Neural cell (in vitro differentiated cells): ENCODE data around the gene GLRX. TPM values are rescaled to one million over a fixed set of nuclear protein-coding genes. Genes with fewer than 3 reads are reported as not detected.

Experiments used
- H2AFZ ChIP-seq: fragments of 200-600, 300-800 bp; sonication (generic), shearing (Covaris generic); 2 replicates; pipeline ENCODE4 v1.6.0; 2014; ENCODE audit warnings: low read depth, mild to moderate bottlenecking, antibody characterized with exemption, low read length, moderate library complexity
- H3F3A ChIP-seq: fragments of 200-600 bp; shearing (Covaris generic); 2 replicates; pipeline ENCODE4 v1.6.1; 2016; ENCODE audit warnings: mild to moderate bottlenecking, moderate library complexity, mixed read lengths, antibody characterized with exemption, low read length; ENCODE audit not compliant: insufficient read depth, poor library complexity, severe bottlenecking
- H3K27ac ChIP-seq: fragments of 200-600, 300-800 bp; sonication (generic), shearing (Covaris generic); 2 replicates; pipeline ENCODE4 v1.5.1; 2014; ENCODE audit warnings: mild to moderate bottlenecking, low read length, moderate library complexity
- H3K27me3 ChIP-seq: fragments of 300-800, 200-600 bp; sonication (generic), shearing (Covaris generic); 2 replicates; pipeline ENCODE4 v1.6.0; 2014; ENCODE audit warnings: mild to moderate bottlenecking, low read depth, low read length, moderate library complexity; ENCODE audit not compliant: insufficient read depth
- H3K36me3 ChIP-seq: fragments of 300-800, 200-600 bp; sonication (generic), shearing (Covaris generic); 2 replicates; pipeline ENCODE4 v1.5.1; 2014; ENCODE audit warnings: mild to moderate bottlenecking, antibody characterized with exemption, low read length, moderate library complexity; ENCODE audit not compliant: insufficient read depth
- H3K4me2 ChIP-seq: fragments of 300-800, 200-600 bp; sonication (generic), shearing (Covaris generic); 2 replicates; pipeline ENCODE4 v1.6.0; 2014; ENCODE audit warnings: mild to moderate bottlenecking, low read length
- H3K4me3 ChIP-seq: fragments of 300-800, 200-600 bp; sonication (generic), shearing (Covaris generic); 2 replicates; pipeline ENCODE4 v1.5.1; 2014; ENCODE audit warnings: mild to moderate bottlenecking, low read length, moderate library complexity
- H3K79me2 ChIP-seq: fragments of 200-600 bp; shearing (Covaris generic); replicated peaks from 2 replicates; pipeline ENCODE4 v1.6.0; 2014; ENCODE audit warnings: mild to moderate bottlenecking, low read length, moderate library complexity; ENCODE audit not compliant: insufficient read depth
- H3K9ac ChIP-seq: fragments of 300-800, 200-600 bp; sonication (generic), shearing (Covaris generic); 2 replicates; pipeline ENCODE4 v1.6.1; 2016; ENCODE audit warnings: mild to moderate bottlenecking, low read length, mixed read lengths
- H3K9me2 ChIP-seq: fragments of 200-600 bp; shearing (Covaris generic); 2 replicates; pipeline ENCODE4 v1.6.1; 2016; ENCODE audit warnings: mild to moderate bottlenecking, low read length, mixed read lengths; ENCODE audit not compliant: insufficient read depth
- H3K9me3 ChIP-seq: fragments of 200-600, 300-800 bp; sonication (generic), shearing (Covaris generic); 2 replicates; pipeline ENCODE4 v1.6.1; 2016; ENCODE audit warnings: mild to moderate bottlenecking, mixed run types, low read length, moderate library complexity, mixed read lengths
- H4K20me1 ChIP-seq: fragments of 200-600 bp; shearing (Covaris generic); 2 replicates; pipeline ENCODE4 v1.6.1; 2016; ENCODE audit warnings: mild to moderate bottlenecking, mixed run types; ENCODE audit not compliant: insufficient read depth
- CTCF ChIP-seq: fragments of 450-650 bp; IDR thresholded peaks from 2 replicates; pipeline ENCODE4 v1.5.1; 2014; ENCODE audit warnings: antibody characterized with exemption, mild to moderate bottlenecking, moderate library complexity; ENCODE audit not compliant: poor library complexity, severe bottlenecking
- EP300 ChIP-seq: fragments of 450-650 bp; conservative IDR thresholded peaks from 2 replicates; pipeline ENCODE4 v1.6.1; 2014; ENCODE audit warnings: antibody characterized with exemption, mild to moderate bottlenecking, moderate library complexity; ENCODE audit not compliant: poor library complexity, severe bottlenecking
- EZH2 ChIP-seq: fragments of 200-600, 300-800 bp; shearing (Covaris generic), sonication (generic); IDR thresholded peaks from 2 replicates; pipeline ENCODE4 v1.6.1; 2014; ENCODE audit warnings: antibody characterized with exemption, low read length, borderline replicate concordance, mild to moderate bottlenecking; ENCODE audit not compliant: insufficient read depth, poor library complexity, severe bottlenecking
- MXI1 ChIP-seq: fragments of 450-650 bp; conservative IDR thresholded peaks from 2 replicates; pipeline ENCODE4 v1.6.1; 2014; ENCODE audit warnings: antibody characterized with exemption, mild to moderate bottlenecking; ENCODE audit not compliant: poor library complexity, severe bottlenecking
- POLR2AphosphoS5 ChIP-seq: IDR thresholded peaks from 2 replicates; pipeline ENCODE4 v1.6.1; 2012
- RAD21 ChIP-seq: fragments of 450-650 bp; conservative IDR thresholded peaks from 2 replicates; pipeline ENCODE4 v1.6.1; 2014; ENCODE audit warnings: antibody characterized with exemption, mild to moderate bottlenecking, moderate library complexity
- REST ChIP-seq: IDR thresholded peaks from 2 replicates; pipeline ENCODE4 v1.6.1; 2012; ENCODE audit warnings: borderline replicate concordance
- SMC3 ChIP-seq: fragments of 450-650 bp; conservative IDR thresholded peaks from 2 replicates; pipeline ENCODE4 v1.6.1; 2014; ENCODE audit warnings: antibody characterized with exemption, mild to moderate bottlenecking, moderate library complexity; ENCODE audit not compliant: poor library complexity
- TAF1 ChIP-seq: IDR thresholded peaks from 2 replicates; pipeline ENCODE4 v1.6.1; 2012; ENCODE audit warnings: low read depth
- polyA plus RNA-seq: library from polyadenylated mRNA; depleted of rRNA; stranded (reverse); fragments of >200 nt; gene quantifications from 2 replicates; pipeline ENCODE4 v1.2.3, GENCODE V29; 2014

The GLRX gene
- polyA plus RNA-seq, 1 donor from 2014 or later = 54.0 TPM

GRCh38 chr5:95821110-95822021 is 1.2 kb downstream of the GLRX start:
- H3K4me3 ChIP-seq = peak overlapping the region; percentile 83
- H3K4me2 ChIP-seq = peak overlapping the region; percentile 82
- no peaks in the 10 kb centered on the region for H3K27me3 ChIP-seq
- TF ChIP-seq SMC3 = no peak
- TF ChIP-seq POLR2AphosphoS5 = no peak
- no peak for TF ChIP-seq REST
- no peak for TF ChIP-seq TAF1
- TF ChIP-seq MXI1 = no peak
- no peak for TF ChIP-seq CTCF
- TF ChIP-seq EZH2 = no peak
- TF ChIP-seq EP300 = no peak
- no peak for TF ChIP-seq RAD21
- peak overlapping the region; percentile 77 for H3K9ac ChIP-seq
- H3K9me3 ChIP-seq = no peaks in the 10 kb centered on the region
- H2AFZ ChIP-seq = peak overlapping the region; percentile 94
- H3K79me2 ChIP-seq = peaks cover 3% of the 10 kb centered on the region
- no peaks in the 10 kb centered on the region for H3F3A ChIP-seq
- no peaks in the 10 kb centered on the region for H3K9me2 ChIP-seq
- peak overlapping the region; percentile 85 for H3K27ac ChIP-seq
- H3K36me3 ChIP-seq = no peaks in the 10 kb centered on the region
- no peaks in the 10 kb centered on the region for H4K20me1 ChIP-seq

GRCh38 chr5:95818181-95819147 is 4.1 kb downstream of the GLRX start:
- Histone ChIP-seq H3K9ac (no peak overlapping the region), H3K27ac (no peak overlapping the region), H3F3A (no peaks in the 10 kb centered on the region), H3K4me2 (no peak overlapping the region), H3K36me3 (no peaks in the 10 kb centered on the region), H3K27me3 (no peaks in the 10 kb centered on the region), H3K9me3 (no peaks in the 10 kb centered on the region), H4K20me1 (no peaks in the 10 kb centered on the region), H3K79me2 (peaks cover 3% of the 10 kb centered on the region), H3K9me2 (no peaks in the 10 kb centered on the region), H2AFZ (no peak overlapping the region), H3K4me3 (no peak overlapping the region)
- TF ChIP-seq CTCF = no peak
- no peak for TF ChIP-seq EZH2
- TF ChIP-seq SMC3 = no peak
- no peak for TF ChIP-seq TAF1
- TF ChIP-seq EP300 = no peak
- no peak for TF ChIP-seq REST
- TF ChIP-seq POLR2AphosphoS5 = no peak
- no peak for TF ChIP-seq RAD21
- no peak for TF ChIP-seq MXI1
